GM19463 (cell line): Measurements from ENCODE around the gene FTO.
"Not testable (repeated sequence)": the region's sequence is repeated elsewhere in the genome, so short reads cannot be mapped to it uniquely, and the experiment has no call there.

Source experiments
- ATAC-seq: cut with Tn5 transposase; IDR thresholded peaks from one replicate; pipeline ENCODE4 v1.9.1; 2021; ENCODE audit warnings: mild to moderate bottlenecking, moderate library complexity; ENCODE audit not compliant: unreplicated experiment

The FTO gene

GRCh38 chr16:53849994-53850393, 146.0 kb downstream of the FTO start:
- no peak for ATAC-seq

DNA sequence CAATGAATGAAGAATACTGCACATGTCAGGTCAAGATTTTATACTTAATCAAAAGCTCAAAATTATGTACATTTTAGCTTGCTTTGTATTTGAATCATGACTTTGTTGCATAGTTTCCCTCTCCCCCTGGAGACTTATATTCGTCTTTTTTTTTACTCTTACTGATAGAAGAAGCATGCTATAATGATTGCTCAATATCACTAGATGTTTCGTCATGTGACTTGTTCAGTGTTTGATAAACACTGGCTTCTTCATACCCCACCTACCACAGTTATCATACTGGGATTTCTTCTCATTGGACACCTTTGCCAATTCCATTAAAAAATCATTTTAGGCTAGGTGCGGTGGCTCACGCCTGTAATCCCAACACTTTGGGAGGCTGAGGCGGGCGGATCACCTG, 148.7 kb downstream of the FTO start:
- ATAC-seq = no peak

DNA sequence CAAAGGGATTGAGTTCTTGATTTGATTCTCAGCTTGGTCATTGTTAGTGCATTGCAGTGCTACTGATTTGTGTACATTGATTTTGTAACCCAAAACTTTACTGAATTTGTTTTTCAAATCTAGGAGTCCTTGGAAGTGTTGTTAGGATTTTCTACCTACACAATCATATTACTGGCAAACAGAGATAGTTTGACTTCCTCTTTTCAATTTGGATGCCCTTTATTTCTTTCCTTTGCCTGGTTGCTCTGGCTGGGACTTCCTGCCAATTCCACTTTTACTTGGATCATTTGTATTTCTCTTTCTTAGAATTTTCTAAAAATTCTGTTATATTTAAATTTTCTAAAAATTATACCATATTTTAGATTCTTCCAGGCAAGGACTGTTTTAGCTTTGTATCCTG, 151.1 kb downstream of the FTO start:
- ATAC-seq = no peak

GRCh38 chr16:53855511-53855910, 151.6 kb downstream of the FTO start:
- ATAC-seq = no peak

DNA sequence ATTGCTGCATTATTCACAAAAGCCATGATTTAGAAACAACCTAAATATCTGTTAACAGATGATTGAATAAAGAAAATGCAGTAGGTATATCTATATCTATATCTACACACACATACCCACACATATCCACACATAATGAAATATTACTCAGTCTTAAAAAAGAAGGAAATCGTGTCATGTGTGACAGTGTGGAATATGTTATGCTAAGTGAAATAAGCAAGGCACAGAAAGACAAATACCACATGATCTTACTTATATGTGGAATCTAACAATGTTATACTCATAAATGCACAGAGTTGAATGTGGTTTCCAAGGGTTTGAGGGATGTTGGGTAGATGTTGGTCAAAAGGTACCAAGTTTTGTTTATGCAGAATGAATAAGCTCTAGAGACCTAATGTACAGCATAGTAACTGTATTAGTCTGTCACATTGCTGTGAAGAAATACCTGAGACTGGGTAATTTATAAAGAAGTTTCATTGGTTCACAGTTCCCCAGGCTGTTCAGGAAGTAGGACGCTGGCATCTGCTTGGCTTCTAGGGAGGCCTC, 156.1 kb downstream of the FTO start:
- ATAC-seq = no peak

- no peak for ATAC-seq
Measured at GRCh38 chr16:53863861-53864260, 159.9 kb downstream of the FTO start.

GRCh38 chr16:53864819-53865493, 161.0 kb downstream of the FTO start:
- ATAC-seq = no peak

DNA sequence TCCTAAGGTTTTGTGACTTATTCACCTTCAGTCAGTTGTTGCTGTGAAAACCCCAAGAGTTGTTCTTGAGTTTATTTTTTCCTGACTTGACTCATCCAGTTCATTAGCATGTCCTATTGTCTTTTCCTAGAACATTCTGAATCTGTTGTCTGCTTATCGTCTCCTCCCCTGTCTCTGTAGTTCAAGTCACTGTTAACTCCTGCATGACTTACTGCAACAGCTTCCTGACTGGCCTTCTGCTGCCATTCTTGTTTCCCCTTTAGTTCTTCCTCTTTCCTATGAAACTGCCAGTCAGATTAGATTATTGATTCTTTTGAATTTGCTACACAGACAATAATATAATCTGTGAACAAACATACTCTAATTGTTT, 161.5 kb downstream of the FTO start:
- ATAC-seq = no peak

DNA sequence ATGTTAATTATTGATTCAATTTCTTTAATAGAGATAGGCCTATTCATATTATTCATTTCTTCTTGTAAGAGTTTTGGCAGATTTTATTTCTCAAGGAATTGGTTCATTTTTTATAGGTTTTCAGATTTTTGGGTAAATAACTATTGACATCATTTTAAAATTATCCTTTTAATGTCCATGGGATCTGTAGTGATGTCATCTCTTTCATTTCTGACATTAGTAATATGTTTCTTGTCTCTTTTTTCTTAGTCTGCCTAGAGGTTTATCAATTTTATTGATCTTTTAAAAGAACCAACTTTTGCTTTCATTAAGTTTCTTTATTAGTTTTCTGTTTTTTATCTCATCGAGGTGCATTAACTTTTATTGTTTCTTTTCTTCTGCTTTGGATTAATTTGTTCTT, 162.6 kb downstream of the FTO start:
- no peak for ATAC-seq

- no peak for ATAC-seq
Measured at GRCh38 chr16:53870831-53871230, 166.9 kb downstream of the FTO start.

- ATAC-seq = no peak
Measured at GRCh38 chr16:53872248-53873221, 168.6 kb downstream of the FTO start.

- ATAC-seq = no peak
Measured at GRCh38 chr16:53876811-53877210, 172.9 kb downstream of the FTO start.

GRCh38 chr16:53878216-53878615, 174.3 kb downstream of the FTO start:
- ATAC-seq = no peak

DNA sequence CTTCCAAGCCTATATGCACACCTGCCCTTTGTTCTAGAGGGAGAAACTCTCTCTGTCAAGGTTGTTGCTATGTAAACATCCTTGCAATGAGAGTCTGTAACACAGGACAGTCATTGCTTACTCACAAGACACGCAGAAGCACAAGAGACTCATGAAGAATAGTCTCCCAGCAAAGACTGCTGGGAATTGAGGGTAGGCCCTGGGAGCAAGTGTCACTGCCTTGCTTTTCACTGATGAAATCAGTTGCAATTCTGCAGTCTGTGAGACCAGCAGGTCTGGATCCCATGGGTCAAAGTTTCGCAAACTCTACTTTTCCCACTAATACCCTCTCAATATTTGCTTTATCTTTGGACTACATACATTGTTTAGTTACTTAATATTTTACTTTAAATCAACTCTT, 177.4 kb downstream of the FTO start:
- no peak for ATAC-seq

- ATAC-seq = no peak
Measured at GRCh38 chr16:53882310-53882709, 178.4 kb downstream of the FTO start.

GRCh38 chr16:53884748-53885147, 180.8 kb downstream of the FTO start:
- no peak for ATAC-seq

GRCh38 chr16:53886482-53887378, 182.8 kb downstream of the FTO start:
- ATAC-seq = no peak

DNA sequence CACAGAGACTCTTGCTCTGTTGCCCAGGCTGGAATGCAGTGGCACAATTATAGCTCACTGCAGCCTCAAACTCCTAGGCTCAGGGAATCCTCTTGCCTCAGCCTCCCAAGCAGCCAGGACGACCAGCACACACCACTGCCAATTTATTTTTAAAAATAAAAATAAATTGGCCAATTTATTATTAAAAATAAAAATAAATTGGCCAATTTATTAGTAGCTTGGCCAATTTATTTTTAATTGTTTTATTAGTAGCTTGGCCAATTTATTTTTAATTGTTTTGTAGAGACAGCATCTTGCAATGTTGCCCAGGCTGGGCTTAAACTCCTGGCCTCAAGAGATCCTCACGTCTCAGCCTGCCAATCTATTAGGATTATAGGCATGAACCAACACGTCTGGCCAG, 184.3 kb downstream of the FTO start:
- no peak for ATAC-seq

DNA sequence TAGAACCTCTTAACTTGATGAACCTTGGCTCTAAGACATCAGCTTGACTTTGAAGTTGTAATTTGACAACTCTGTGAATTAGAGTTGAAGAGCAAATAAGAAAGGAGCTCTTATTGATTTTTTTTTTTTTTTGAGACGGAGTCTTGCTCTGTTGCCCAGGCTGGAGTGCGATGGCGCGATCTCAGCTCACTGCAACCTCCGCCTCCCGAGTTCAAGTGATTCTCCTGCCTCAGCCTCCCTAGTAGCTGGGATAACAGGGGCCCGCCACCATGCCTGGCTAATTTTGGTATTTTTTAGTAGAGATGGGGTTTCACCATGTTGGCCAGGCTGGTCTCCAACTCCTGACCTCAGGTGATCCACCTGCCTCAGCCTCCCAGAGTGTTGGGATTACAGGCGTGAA, 186.9 kb downstream of the FTO start:
- ATAC-seq = not testable (repeated sequence)

GRCh38 chr16:53891409-53892139, 187.6 kb downstream of the FTO start:
- no peak for ATAC-seq
